A549 (cell line): ENCODE measurements around the gene ACTR8.

Experiments used
- BHLHE40 ChIP-seq: IDR thresholded peaks from 2 replicates; pipeline ENCODE4 v1.6.1; 2012; ENCODE audit warnings: low read depth, low read length, inconsistent platforms
- CHD2 ChIP-seq: fragments of 150-350 bp; IDR thresholded peaks from 2 replicates; pipeline ENCODE4 v1.6.1; 2014; ENCODE audit warnings: low read length; ENCODE audit not compliant: partially characterized antibody
- HOXA7 ChIP-seq: fragments of 250-450 bp; sonication (Bioruptor Pico); IDR thresholded peaks from 2 replicates; pipeline ENCODE4 v1.5.0; 2020; ENCODE audit warnings: mild to moderate bottlenecking, moderate library complexity
- JUN ChIP-seq, 2 experiments: fragments of >200 bp; sonication (Bioruptor Twin); formaldehyde crosslinking; IDR thresholded peaks; 2 replicates in 1 of 2; 3 replicates in 1 of 2; pipeline ENCODE4 v1.6.1; 2016 to 2017
- NR3C1 ChIP-seq: fragments of >200 bp; sonication (Bioruptor Twin); formaldehyde crosslinking; IDR thresholded peaks from 3 replicates; pipeline ENCODE4 v1.6.1; 2017
- PHF8 ChIP-seq: fragments of 200-600 bp; sonication (generic); IDR thresholded peaks from 2 replicates; pipeline ENCODE4 v1.6.1; 2016; ENCODE audit warnings: low read depth, mild to moderate bottlenecking, antibody characterized with exemption, moderate library complexity, borderline replicate concordance
- POLR2A ChIP-seq: IDR thresholded peaks from 2 replicates; pipeline ENCODE4 v1.6.1; 2012; ENCODE audit warnings: mild to moderate bottlenecking, low read length
- POLR2AphosphoS2 ChIP-seq: conservative IDR thresholded peaks from 2 replicates; pipeline ENCODE4 v1.6.1; 2012; ENCODE audit warnings: low read length, improper control_type of control experiment, inconsistent platforms
- SREBF2 ChIP-seq: fragments of 450-650 bp; IDR thresholded peaks from 2 replicates; pipeline ENCODE4 v1.6.1; 2014; ENCODE audit warnings: mild to moderate bottlenecking, moderate library complexity
- ZSCAN20 ChIP-seq: fragments of 250-450 bp; sonication (Bioruptor Pico); IDR thresholded peaks from 2 replicates; pipeline ENCODE4 v1.8.0; 2022; ENCODE audit warnings: mild to moderate bottlenecking, moderate library complexity
- TF ChIP-seq, protein P1 (sequence below): fragments of >200 bp; sonication (Bioruptor Twin); formaldehyde crosslinking; IDR thresholded peaks from 3 replicates; pipeline ENCODE4 v1.5.1; 2016
- TF ChIP-seq, protein P2 (sequence below): IDR thresholded peaks from 2 replicates; pipeline ENCODE4 v1.6.1; 2012
- TF ChIP-seq, protein P3 (sequence below): fragments of 250-450 bp; sonication (Bioruptor Pico); IDR thresholded peaks from 2 replicates; pipeline ENCODE4 v1.5.0; 2021; ENCODE audit warnings: mild to moderate bottlenecking, moderate library complexity, borderline replicate concordance

DNA sequence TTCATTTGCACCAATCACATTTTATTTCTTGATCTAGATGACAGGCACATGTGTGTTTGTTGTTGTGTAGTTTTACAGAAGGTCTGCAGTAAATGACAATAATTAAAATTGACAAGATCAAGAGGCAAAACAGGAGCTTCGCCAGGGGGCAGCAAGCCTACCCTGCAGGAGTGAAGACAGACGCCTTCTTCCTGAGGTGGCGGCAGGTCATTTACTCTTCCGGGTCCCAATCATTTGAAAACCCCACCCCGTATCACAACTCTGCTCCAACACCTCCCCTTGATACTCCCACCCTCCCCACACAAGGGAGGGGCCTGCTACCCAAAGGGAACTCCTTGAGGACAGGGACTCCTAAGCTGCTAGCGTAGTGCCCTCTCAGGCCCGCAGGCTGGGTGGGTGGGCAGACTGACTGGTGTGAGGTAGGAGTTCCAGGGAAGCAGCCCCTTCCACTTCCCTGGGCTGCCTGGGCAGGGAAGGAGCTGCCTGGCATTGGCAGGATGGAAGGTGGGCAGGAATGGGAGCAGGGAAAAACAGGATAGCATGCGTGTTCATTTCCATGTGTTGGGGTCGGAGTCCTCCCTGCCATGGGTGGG is 48.8 kb downstream of the ACTR8 start:
- TF ChIP-seq, protein P1, sequence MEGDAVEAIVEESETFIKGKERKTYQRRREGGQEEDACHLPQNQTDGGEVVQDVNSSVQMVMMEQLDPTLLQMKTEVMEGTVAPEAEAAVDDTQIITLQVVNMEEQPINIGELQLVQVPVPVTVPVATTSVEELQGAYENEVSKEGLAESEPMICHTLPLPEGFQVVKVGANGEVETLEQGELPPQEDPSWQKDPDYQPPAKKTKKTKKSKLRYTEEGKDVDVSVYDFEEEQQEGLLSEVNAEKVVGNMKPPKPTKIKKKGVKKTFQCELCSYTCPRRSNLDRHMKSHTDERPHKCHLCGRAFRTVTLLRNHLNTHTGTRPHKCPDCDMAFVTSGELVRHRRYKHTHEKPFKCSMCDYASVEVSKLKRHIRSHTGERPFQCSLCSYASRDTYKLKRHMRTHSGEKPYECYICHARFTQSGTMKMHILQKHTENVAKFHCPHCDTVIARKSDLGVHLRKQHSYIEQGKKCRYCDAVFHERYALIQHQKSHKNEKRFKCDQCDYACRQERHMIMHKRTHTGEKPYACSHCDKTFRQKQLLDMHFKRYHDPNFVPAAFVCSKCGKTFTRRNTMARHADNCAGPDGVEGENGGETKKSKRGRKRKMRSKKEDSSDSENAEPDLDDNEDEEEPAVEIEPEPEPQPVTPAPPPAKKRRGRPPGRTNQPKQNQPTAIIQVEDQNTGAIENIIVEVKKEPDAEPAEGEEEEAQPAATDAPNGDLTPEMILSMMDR, result no peak
- TF ChIP-seq NR3C1 (no peak), JUN (IDR thresholded peaks at IDR 0.05) (no peak), POLR2AphosphoS2 (no peak), PHF8 (no peak), POLR2A (no peak), HOXA7 (CRISPR knock-in tag) (no peak), CHD2 (no peak), ZSCAN20 (CRISPR knock-in tag) (no peak), BHLHE40 (no peak), SREBF2 (no peak)
- TF ChIP-seq, protein P2, sequence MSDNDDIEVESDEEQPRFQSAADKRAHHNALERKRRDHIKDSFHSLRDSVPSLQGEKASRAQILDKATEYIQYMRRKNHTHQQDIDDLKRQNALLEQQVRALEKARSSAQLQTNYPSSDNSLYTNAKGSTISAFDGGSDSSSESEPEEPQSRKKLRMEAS, result no peak
- TF ChIP-seq, protein P3, sequence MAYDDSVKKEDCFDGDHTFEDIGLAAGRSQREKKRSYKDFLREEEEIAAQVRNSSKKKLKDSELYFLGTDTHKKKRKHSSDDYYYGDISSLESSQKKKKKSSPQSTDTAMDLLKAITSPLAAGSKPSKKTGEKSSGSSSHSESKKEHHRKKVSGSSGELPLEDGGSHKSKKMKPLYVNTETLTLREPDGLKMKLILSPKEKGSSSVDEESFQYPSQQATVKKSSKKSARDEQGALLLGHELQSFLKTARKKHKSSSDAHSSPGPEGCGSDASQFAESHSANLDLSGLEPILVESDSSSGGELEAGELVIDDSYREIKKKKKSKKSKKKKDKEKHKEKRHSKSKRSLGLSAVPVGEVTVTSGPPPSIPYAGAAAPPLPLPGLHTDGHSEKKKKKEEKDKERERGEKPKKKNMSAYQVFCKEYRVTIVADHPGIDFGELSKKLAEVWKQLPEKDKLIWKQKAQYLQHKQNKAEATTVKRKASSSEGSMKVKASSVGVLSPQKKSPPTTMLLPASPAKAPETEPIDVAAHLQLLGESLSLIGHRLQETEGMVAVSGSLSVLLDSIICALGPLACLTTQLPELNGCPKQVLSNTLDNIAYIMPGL, result no peak
